Measurements from ENCODE around the gene GNAT1.

DNA sequence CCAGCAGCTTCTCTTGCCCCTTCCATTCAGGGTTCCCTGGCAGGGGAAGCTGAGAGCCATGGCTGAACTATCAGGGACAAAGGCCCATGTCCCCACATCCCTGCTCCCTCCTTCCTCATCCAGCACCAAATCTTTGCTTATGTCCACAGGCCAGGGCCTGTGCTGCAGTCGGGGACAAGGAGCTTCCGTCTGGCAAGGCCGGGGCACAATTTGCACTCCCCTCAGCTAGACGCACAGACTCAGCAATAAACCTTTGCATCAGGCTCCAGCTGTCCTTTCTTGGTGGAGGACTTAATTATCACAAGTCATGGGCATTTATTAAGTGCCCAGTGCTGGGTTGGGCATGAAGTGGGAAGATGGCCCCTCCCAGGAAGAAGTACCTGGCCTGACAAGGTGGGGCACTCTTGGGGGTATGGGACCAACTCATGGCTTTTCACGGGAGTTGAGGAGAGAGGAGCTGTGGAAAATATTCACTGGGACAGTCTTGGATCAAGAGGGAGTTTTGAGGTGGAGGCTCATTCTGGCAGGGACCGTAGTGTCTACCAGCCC, 4.9 kb downstream of the GNAT1 start:
- TF ChIP-seq, protein P1, sequence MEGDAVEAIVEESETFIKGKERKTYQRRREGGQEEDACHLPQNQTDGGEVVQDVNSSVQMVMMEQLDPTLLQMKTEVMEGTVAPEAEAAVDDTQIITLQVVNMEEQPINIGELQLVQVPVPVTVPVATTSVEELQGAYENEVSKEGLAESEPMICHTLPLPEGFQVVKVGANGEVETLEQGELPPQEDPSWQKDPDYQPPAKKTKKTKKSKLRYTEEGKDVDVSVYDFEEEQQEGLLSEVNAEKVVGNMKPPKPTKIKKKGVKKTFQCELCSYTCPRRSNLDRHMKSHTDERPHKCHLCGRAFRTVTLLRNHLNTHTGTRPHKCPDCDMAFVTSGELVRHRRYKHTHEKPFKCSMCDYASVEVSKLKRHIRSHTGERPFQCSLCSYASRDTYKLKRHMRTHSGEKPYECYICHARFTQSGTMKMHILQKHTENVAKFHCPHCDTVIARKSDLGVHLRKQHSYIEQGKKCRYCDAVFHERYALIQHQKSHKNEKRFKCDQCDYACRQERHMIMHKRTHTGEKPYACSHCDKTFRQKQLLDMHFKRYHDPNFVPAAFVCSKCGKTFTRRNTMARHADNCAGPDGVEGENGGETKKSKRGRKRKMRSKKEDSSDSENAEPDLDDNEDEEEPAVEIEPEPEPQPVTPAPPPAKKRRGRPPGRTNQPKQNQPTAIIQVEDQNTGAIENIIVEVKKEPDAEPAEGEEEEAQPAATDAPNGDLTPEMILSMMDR (IDR thresholded peaks at IDR 0.05; ENCODE audit: insufficient read depth, low read length, poor library complexity, severe bottlenecking) = no peak
- no peak for TF ChIP-seq EZH2phosphoT487 (conservative IDR thresholded peaks at IDR 0.05; ENCODE audit: low read length)

All from SU-DHL-6 (cell line).